Left kidney (tissue), 2 donors: ENCODE results near the gene ZNF516. TPM values are rescaled to one million over a fixed set of nuclear protein-coding genes. Genes with fewer than 3 reads are reported as not detected.
A peak's percentile ranks its signal among the peaks of the same experiment; 100 is the strongest.

Experiments
- DNase-seq: peaks from one replicate; pipeline ENCODE4 v3.0.0-alpha.2; 2013
- polyA plus RNA-seq: library from polyadenylated mRNA; unstranded; fragments of 120-200 nt; gene quantifications from one replicate; pipeline ENCODE4 v1.2.1, GENCODE V29; 2013; ENCODE audit not compliant: insufficient read length

ZNF516 gene
- polyA plus RNA-seq, 1 donor = 44.3 TPM

DNA sequence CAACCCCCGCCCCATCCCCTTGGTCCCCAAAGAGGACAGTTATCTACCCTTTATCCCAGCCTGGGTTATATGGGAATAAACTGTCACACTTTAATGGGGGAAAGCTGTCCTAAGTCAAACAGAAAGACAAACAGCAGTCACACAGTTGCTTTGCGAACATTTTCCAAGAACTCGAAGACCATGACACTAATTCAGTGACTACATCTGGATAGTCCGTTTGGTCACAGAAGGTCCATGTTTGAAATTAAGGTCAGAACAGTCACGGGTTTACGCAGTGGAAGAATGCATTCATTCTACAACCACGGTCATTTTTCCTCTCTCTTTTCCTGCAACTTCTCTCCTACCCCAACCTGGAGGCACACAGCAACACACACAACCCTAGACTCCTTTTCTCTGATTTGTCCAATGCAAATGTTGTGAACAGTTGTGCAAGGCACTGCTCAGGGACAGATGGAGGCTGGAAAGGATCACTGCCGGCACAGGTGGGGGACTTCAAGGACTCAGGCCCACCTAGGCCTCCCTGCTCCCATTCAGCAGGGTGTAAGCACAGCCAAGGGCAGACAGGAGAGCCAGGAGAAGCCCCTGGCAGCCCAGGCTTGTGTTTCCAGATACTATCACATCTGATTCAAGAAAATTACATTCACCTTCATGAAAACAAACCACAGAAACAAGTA lies 39.9 kb downstream of the ZNF516 start:
- no peak for DNase-seq

DNA sequence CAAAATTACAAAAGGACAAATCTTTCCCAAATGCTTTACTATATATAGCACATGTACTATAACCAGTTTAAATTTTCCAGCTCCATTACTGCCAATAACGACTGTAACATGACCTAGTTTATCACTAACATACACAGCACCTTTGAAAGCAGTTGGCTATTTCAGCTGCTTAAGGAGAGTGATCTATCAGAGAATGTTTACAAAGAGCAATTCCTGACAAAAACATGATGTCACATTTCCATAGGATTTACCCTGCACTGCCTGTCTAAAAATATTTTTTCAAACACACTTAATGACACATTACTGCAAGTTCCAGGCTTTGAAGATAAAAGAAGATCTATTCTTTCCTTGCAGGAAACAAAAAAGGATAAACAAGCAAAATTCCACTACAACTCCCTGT lies 40.6 kb downstream of the ZNF516 start:
- no peak for DNase-seq

DNA sequence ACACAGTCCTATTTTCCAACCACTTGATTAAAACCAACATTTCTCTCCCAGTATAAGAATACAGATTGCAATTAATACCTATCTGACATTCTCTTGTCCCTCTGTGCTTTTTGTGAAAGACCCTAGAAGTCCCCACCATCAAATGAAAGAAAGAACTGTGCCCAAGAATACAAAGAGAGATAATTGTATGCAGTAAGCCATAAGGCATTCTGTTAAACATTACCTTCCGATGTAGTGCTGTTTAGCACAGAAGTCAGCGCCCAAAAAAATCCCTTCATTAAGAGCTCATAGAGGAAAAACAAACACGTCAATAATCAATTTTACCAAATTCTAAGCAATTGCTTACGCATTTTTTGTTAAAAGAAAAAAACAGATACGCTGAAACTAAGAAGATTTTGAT lies 41.1 kb downstream of the ZNF516 start:
- DNase-seq = no peak

DNA sequence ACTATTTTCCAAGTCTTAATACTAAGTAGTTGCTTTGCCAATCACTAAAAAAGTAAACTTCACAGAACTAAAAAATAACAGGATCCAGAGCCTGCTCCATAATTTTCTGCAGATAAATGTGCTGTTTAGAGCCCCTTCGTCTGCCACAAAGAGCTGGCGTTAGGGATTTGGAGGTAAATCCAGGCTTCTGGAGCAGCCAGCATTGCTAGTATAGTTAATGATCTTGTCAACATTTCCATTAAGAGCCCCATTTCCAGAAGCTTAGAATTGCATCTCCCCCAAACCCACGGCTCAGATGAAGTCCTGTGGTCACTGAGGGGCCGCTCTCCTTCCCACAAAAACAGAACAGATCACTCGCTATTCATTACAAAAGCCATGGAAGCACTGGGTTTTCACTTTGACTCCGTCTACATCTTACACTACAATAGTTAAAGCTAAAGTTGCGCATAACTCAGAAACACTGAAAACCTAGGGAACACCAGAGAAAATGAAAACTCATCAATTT lies 41.9 kb downstream of the ZNF516 start:
- no peak for DNase-seq

DNA sequence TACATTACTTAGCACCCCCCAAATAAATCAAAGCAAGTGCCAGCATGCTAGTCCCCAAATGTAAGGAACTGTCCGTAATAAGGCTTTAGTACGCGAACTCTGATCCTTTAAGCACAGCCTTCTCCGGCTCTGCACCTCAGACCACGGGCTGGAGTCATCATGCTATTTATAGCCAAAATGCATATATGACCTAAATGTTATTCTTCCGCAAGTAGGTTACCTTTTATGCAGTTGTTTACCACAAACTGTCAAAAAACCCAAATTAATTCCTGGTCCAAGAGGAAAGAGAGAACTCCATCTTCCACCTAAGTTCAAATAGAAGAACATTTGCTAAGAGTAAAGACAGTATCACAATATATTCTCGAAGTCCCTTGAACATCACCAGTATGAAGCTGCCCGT lies 42.7 kb downstream of the ZNF516 start:
- no peak for DNase-seq

DNA sequence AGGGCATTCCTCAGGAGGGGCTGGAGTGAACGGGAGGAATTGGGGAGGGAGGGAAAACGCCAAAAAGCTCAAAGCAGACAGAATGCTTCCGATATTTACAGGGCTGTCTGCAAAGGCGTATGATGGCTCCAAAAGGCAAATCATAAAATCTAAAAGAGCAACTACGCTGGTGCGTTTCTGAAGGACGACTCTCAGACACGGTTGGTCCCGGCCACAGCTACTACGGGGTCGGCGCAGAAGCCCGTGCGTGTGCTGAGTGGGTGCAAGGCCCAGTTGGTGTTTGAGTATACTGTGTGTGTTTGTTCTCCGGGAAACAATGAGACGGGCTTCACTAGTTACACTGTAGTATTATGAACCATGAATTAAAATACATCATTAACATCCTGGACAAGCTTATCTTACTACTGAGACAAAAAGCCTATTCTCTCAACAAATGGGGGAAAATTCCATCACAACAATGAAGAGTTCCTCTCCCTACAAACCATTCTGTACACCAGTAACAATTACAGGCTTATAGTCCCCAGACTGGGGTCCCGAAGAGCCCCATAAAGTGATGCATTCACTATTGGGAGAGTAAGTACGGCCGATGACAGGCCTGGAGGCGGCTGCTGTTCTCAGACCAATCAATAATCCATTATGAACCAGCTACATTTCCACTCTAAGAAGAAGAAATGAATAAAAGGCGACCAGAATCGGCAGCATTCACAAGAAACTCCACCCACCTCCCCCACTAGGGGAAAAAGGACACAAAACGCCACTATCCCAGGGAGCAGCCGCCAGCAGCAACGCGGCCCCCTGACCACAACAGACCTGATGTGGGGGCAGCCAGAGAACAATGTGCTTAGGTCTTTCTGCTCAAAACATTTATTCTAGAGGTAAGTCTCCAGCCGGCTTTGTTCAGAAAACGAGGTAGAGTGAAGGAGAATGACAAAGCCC lies 43.4 kb downstream of the ZNF516 start:
- DNase-seq = no peak

DNA sequence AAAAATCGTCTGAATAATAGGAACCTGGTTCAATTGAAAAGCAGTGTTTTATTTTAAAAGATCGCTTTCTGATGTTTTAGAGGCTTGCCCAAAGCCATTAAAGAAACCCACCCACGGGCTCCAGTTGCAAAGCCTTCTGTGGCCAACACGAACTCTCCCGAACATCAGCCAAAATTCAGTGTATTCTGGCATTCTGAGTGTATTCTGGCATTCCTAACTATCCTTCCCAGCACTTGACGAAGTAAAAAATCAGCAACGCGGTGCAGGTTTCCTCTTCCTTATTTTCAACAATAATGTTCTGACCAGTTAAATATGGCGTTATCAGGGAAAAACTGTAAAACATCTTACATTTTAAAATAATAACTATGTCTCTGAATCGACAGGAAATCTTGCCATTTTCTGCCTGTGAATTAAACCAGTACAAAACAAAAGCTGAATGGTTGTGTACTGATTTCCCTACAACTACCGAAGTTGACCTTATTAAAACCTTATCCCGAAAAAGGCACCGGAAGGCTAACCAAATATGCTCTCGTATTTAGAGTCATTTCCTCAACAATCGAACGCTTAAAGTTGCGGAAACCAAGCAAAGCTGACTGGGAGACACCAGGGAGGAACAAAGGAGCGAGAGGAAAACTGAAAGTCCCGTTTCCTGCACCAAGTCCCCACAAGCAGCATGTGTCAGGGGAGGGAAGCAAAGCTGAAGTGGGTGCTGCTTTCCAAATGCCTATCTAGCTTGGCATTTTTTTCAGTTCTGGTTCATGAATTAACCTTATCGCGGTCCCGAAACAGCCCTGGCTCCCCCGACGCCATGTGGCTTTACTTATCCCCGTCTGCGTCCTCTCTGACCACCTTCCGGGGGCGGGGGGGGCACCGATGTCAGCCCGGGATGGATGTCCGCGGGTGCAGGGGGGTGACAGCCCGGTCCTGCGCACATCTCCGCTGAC lies 44.3 kb downstream of the ZNF516 start:
- peak; percentile 52 for DNase-seq

DNA sequence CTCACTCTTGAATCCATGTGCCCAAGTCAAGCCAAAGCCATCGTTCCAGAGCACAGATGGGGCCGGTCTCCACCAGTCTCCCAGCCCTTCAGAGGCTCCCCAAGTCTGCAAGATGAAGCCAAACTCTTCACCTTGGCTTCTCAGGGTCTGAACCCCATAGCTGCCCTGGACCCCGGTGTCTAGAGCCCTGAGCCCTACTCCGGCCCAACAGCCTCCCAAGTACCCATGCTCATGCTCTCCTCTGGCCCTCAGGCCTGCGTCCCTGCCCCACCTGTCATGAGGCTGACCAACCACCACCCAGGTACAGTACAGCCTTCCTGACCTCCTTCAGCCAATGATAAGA lies 46.0 kb downstream of the ZNF516 start:
- no peak for DNase-seq

DNA sequence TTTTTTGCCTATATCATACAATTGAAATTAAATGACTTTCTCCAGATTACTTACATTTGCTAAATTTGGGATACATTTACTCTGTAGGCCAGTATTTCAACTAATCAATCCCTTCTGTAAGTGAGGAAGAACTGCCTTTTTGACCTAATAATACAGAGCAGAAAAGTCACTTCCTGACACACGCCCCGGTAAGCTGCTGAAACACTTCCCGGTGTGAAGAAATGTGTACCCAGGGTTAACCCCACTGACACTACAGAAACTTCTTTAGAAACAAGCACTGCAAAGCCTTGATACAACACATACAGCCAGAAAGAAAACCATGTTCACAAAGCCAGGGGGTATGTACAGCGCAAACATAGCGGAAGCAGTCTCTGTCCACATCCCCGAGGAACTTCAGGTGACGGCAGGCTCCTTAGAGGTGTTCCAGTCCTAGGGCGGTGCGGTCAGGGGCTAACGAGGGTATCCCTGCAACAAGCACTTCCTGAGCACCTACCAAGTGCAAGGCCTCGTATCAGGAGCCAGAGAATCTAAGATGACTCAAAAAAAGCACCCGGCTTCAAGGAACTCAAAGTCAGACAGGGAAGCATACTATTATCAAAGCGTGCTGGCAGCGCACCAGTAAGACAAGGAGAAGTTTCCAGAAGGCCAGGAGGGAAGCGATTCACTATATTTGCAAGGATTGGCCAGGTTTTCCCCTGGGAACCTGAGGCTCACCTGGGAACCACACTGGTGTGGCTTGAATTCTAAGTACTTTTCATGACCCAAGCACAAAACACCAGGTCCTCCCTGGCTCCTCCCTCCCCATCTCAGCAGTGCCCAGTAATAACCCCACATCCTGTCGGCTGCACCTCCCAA lies 46.6 kb downstream of the ZNF516 start:
- DNase-seq = no peak

DNA sequence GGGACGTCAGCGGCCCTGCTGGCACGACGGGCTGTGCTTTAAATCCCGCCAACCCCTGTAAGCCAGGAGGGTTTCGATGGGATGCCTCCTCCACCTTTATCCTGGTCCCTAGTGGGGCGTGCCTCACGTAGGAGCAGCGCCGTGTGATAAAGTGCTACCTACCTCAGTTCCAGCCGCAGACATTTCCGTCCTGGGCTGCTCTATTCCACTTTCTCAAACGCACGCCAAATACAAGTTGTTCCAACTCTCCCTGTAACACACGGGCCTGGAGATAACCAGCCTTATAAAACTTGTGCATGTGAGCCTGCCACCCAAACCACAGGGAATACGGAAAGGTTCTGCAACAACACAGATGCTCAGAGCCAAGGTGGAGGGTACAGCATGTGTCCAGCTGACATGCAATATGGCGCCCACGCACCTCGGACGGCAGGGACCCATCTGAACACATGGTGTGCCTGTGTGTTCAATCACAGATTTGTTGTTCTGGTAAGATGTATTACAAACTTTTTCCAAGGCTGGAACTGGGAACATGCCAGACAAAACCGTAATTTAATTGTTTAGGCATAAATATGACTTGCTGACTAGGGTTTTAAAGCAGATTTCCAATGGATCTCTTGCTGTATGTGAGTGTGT lies 47.7 kb downstream of the ZNF516 start:
- no peak for DNase-seq

DNA sequence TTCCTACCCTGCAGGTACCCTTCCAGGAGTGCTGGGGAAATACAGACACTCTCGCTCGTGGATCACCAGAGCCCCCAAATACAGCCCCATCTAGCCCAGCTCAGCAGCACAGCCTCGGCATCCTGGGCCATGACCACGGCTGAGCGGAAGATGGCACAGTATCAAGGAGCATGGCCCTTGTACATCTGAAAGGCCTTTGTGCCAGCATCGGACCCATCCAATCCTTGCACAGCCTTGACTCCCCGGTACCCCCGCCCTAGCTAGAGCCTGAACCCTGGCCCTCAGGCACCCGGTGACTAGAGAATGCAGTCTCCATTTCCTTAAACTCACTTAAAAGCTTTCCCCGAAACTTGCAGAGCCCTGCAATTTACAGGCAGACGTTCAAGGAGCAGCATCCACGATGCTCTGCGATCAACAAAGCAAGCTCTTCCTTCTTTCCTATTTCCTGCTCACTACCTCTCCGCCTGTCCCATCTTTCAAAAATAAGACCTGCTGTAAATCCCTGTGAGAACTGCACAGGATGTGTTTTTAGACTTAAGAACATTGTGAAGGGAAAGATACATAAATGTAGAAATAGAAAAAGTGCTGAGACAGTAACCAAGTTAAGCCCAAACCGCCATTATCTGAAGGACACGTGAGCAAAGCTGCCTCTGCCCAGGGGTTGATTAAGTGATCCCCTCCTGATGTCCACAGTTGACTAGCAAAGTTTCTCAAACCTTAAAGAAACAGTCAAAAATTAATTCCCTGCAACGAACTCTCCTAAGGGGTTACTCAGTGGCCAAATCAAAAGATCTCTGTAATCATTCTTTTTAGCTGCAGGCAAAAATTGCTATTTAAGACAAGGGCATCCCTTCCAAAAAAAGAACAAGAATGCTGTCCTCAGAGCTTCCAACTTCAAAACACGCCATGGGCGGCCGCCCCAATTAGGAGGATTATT lies 48.5 kb downstream of the ZNF516 start:
- no peak for DNase-seq

DNA sequence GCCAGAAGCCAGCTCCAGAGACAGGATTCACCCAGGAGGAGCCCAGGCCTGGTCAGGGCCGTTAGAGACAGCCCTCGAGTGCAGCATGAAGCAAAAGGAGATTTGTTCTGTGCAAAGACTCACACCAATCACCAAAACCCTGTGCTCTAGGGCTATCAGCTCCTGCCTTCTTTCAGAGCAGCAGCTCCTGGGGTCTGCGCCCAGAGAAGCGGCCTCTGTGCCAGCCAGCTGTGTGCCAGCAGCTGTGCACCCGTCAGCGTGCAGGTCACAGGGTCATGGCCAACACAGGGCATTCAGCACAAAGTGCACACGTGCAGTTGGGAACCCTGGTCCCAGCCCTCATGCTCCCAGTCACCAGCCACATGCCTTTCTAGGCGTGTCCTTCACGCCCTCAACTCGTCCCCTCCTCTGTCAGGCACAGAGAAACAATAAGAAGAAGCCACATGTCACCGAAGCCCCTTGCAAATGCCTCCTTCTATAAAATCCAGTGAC lies 49.3 kb downstream of the ZNF516 start:
- no peak for DNase-seq

DNA sequence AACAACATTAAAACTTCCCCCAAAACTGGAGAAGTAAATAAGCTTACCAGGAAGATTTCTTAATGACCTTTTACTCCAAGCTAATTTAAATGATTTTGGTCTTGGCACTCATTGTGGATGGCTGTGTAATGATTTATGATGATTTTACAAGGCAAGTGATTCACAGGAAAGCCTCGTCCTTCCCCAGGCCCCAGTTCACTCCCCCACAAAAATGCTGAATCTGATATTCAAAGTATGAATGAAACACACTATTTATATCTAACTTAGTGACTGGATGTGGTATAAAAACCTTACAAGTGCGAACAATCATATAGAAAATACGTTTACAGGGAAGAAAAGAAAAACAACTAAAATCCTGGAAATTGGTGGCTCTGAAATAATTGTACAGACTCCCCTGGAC lies 49.8 kb downstream of the ZNF516 start:
- no peak for DNase-seq

DNA sequence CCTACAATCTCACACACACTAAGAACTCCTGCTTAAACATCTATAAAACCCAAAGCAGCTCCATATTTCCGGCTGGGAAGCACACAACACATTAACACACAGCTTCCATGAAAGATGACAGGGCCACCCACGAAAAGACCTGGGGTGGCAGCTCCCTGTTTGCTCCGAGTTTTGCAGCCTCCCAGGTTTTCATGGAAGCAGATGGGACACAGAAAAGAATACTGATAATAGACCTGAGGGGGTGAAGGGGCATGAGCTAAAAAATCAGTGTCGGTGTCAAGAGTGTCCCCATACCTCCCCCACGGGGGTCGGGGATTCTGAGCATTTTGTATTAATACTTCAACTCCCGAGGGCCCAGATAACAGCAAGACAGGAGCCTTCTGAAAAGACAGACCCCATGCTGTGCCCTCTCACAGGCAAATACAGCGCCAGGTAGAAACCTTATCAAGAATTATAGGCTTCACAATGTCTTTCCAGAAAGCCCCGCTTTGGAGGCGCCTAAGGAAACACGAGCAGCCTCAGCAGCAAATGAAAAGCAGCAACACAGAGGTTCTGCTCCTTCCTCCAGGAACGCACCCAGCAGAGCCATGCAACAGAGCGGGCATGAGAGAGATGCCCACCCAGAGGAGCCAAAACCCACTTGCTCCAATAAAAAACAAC lies 50.5 kb downstream of the ZNF516 start:
- DNase-seq = no peak

DNA sequence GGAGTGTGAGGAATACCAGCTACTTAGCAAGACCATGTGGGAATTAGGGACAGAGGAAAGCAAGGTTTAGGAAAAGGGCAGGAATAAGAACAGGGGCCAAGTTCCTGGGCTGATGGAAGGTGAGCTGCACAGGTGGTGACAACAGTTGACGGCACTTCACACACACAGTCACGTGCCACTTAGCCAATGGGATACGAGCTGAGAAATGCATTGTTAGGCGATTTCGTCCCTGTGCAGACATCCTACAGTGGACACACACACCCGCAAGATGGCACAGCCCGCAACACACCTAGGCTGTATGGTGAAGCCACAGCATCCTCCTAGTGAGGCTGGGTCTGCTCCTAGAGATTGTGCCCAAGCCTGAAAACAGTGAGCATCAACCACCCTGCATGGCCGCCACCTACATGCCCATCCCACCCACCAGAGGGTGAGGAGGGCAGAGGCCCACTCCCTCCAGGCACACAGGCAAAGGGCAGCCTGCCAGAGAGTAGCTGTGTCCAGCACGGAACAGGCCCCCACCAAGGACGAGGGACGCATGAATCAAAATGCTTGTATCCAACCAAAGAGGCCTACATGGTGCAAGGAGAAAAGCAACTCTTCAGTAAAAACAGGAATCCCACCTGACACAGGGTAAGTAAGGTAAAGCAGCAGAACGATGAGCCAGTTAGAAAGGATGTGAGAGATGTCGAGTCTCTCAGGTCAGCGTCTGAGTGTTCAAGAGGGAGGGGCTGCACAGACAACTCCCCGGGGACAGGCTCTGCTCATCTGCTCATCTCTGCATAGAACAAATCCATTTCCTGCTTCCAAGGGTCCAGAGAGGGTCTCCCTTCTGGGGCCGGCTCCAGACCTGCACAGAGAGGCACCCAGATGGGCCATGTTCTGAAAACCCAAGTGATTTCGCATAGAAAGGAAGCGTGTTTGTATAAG lies 51.3 kb downstream of the ZNF516 start:
- no peak for DNase-seq

DNA sequence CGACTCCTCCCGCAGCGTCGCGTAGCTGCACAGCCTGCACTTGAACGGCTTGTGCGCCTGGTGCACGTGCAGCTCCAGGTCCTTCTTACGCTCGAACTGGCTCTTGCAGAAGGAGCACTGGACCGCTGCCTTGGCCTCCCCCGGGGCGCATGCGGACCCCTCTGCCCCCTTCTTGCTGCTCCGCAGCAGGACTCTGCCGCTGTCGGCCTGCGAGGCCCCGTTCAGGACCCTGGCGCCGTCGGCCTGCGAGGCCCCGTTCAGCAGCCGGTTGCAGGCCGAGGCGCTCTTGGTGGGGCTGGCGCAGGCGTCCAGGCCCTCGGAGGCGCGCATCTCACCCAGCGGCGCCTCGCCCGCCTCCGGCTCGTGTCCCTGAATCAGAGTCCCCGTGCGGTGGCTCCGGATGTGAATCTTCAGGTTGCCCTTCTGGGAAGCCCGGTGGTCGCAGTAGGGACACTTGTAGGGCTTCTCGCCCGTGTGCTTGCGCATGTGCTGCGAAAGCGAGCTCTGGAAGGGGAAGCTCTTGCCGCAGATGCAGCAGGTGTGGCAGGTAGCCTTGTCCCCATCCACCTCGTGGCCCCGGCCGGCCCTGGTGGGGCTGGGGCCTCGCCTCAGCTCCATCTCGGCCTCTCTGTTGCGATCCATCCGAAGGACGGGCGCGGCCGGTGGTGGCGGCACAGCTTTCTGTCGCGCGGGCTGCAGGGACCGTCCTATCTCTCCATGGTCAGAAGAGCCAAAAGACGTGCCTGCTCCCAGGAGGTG lies 52.5 kb downstream of the ZNF516 start:
- DNase-seq = no peak
